GM23338 (cell line): ENCODE data around the gene PTGER2. TPM values are rescaled to one million over a fixed set of nuclear protein-coding genes. Genes with fewer than 3 reads are reported as not detected.

ENCODE experiments used
- ATAC-seq: fragments of 200-7000 bp; cut with Tn5 transposase; 3 replicates; pipeline ENCODE4 v1.9.1; 2020
- DNase-seq: peaks from one replicate; pipeline ENCODE4 v3.0.0-alpha.2; 2015; ENCODE audit warnings: low spot score
- H2AFZ ChIP-seq: fragments of 200-600 bp; sonication (generic); 2 replicates; pipeline ENCODE4 v1.8.0; 2016; ENCODE audit warnings: antibody characterized with exemption, mild to moderate bottlenecking, moderate library complexity
- H3F3A ChIP-seq: fragments of 200-600 bp; sonication (generic); replicated peaks from 2 replicates; pipeline ENCODE4 v1.8.0; 2017; ENCODE audit warnings: antibody characterized with exemption, mixed run types, low read depth
- H3K27ac ChIP-seq: fragments of 200-600 bp; sonication (generic); 2 replicates; pipeline ENCODE4 v1.6.1; 2016; ENCODE audit warnings: low read depth
- H3K27me3 ChIP-seq: fragments of 200-600 bp; sonication (generic); 2 replicates; pipeline ENCODE4 v1.8.0; 2016; ENCODE audit warnings: mild to moderate bottlenecking, mixed run types, moderate library complexity; ENCODE audit not compliant: insufficient read depth
- H3K36me3 ChIP-seq: fragments of 200-600 bp; sonication (generic); 2 replicates; pipeline ENCODE4 v1.8.0; 2016; ENCODE audit warnings: mild to moderate bottlenecking; ENCODE audit not compliant: insufficient read depth
- H3K4me1 ChIP-seq: fragments of 200-600 bp; sonication (generic); 2 replicates; pipeline ENCODE4 v1.8.0; 2016; ENCODE audit warnings: mild to moderate bottlenecking, moderate library complexity; ENCODE audit not compliant: insufficient read depth
- H3K4me2 ChIP-seq: fragments of 200-600 bp; sonication (generic); 2 replicates; pipeline ENCODE4 v1.7.1; 2017; ENCODE audit warnings: mixed run types
- H3K4me3 ChIP-seq: fragments of 200-600 bp; sonication (generic); 2 replicates; pipeline ENCODE4 v1.6.1; 2016; ENCODE audit warnings: mixed run types
- H3K79me2 ChIP-seq: fragments of 200-600 bp; sonication (generic); replicated peaks from 2 replicates; pipeline ENCODE4 v1.8.0; 2017; ENCODE audit warnings: mild to moderate bottlenecking; ENCODE audit not compliant: insufficient read depth
- H3K9me2 ChIP-seq: fragments of 200-600 bp; sonication (generic); 2 replicates; pipeline ENCODE4 v1.8.0; 2017; ENCODE audit not compliant: insufficient read depth
- H4K20me1 ChIP-seq: fragments of 200-600 bp; sonication (generic); replicated peaks from 2 replicates; pipeline ENCODE4 v1.8.0; 2017; ENCODE audit warnings: mild to moderate bottlenecking; ENCODE audit not compliant: insufficient read depth
- H3K27ac Mint-ChIP-seq: 2 replicates; pipeline ENCODE4 v1.8.0; 2020; ENCODE audit warnings: inconsistent platforms, mild to moderate bottlenecking, moderate library complexity, mixed read lengths
- H3K27me3 Mint-ChIP-seq: 3 replicates; pipeline ENCODE4 v1.8.0; 2022; ENCODE audit warnings: low read depth, mild to moderate bottlenecking, moderate library complexity, mixed read lengths, inconsistent platforms; ENCODE audit not compliant: insufficient read depth, poor library complexity
- H3K36me3 Mint-ChIP-seq: 3 replicates; pipeline ENCODE4 v1.8.0; 2021; ENCODE audit warnings: low read depth, mild to moderate bottlenecking, inconsistent platforms, moderate library complexity, mixed read lengths
- H3K4me1 Mint-ChIP-seq: 3 replicates; pipeline ENCODE4 v1.8.0; 2020; ENCODE audit warnings: mild to moderate bottlenecking, inconsistent platforms, mixed read lengths
- H3K4me3 Mint-ChIP-seq: 3 replicates; pipeline ENCODE4 v1.8.0; 2021; ENCODE audit warnings: moderate library complexity, mild to moderate bottlenecking, inconsistent platforms, mixed read lengths
- H3K9me3 Mint-ChIP-seq: 3 replicates; pipeline ENCODE4 v1.8.0; 2020; ENCODE audit warnings: moderate library complexity, mild to moderate bottlenecking, inconsistent platforms, mixed read lengths
- CREB1 ChIP-seq: fragments of 250-450 bp; sonication (Bioruptor Pico); IDR thresholded peaks from 2 replicates; pipeline ENCODE4 v1.5.0; 2020; ENCODE audit warnings: low read depth, mild to moderate bottlenecking, moderate library complexity
- CTCF ChIP-seq, 2 experiments: fragments of 200-600 bp in 1 of 2; sonication (generic) in 1 of 2; conservative IDR thresholded peaks; 2 replicates each; pipeline versions ENCODE4 v1.5.1 to v1.6.1; 2016 to 2017; ENCODE audit warnings: antibody characterized with exemption in 2 of 2, low read depth in 2 of 2, mild to moderate bottlenecking in 2 of 2, moderate library complexity in 1 of 2
- ETS1 ChIP-seq: IDR thresholded peaks from 2 replicates; pipeline ENCODE4 v1.6.1; 2016; ENCODE audit warnings: antibody characterized with exemption
- EZH2phosphoT487 ChIP-seq: fragments of 200-600 bp; sonication (generic); IDR thresholded peaks from one replicate; pipeline ENCODE4 v1.8.1; 2018; ENCODE audit warnings: antibody characterized with exemption; ENCODE audit not compliant: unreplicated experiment
- STAT1 ChIP-seq: IDR thresholded peaks from one replicate; pipeline ENCODE4 v1.6.1; 2016; ENCODE audit warnings: antibody characterized with exemption; ENCODE audit not compliant: unreplicated experiment
- ZNF114 ChIP-seq: fragments of 250-450 bp; sonication (Bioruptor Pico); IDR thresholded peaks from 2 replicates; pipeline ENCODE4 v1.5.0; 2020; ENCODE audit warnings: mild to moderate bottlenecking, moderate library complexity
- ZNF331 ChIP-seq: fragments of 250-450 bp; sonication (Bioruptor Pico); IDR thresholded peaks from 2 replicates; pipeline ENCODE4 v1.5.0; 2020; ENCODE audit warnings: low read depth, mild to moderate bottlenecking, moderate library complexity
- ZNF462 ChIP-seq: fragments of 250-450 bp; sonication (Bioruptor Pico); IDR thresholded peaks from 2 replicates; pipeline ENCODE4 v1.5.0; 2020; ENCODE audit warnings: mild to moderate bottlenecking, moderate library complexity
- long read RNA-seq: library from polyadenylated mRNA; unstranded; transcript quantifications from one replicate; pipeline ENCODE4 v2.0.0, GENCODE V29; 2020; ENCODE audit not compliant: unreplicated experiment
- polyA plus RNA-seq: library from polyadenylated mRNA; unstranded; fragments of >200 nt; fragmentation: Nextera tagmentation; extraction: Ambion mirVana; gene quantifications from 2 replicates; pipeline ENCODE4 v1.2.1, GENCODE V29; 2016
- total RNA-seq: library from RNA; depleted of rRNA; stranded (reverse); fragments of >200 nt; shearing (Covaris generic); gene quantifications from 2 replicates; pipeline ENCODE4 v1.2.3, GENCODE V29; 2014; rRNA removed

Gene PTGER2
- 1.2 and 1.3 TPM in 2 replicates for total RNA-seq
- polyA plus RNA-seq: 1.3 and 1.9 TPM in 2 replicates
- long read RNA-seq, partial matches to known transcripts: 0 of 2 reads
- long read RNA-seq, other reads (novel, unspliced or antisense): 0 of 2 reads

- TF ChIP-seq ZNF331: no peak
- no peak for TF ChIP-seq CTCF (conservative IDR thresholded peaks at IDR 0.05; ENCODE audit: low read depth in 2 of 2)
- TF ChIP-seq ZNF114 (CRISPR knock-in tag): no peak
- no peak for TF ChIP-seq STAT1
- no peak for TF ChIP-seq ETS1
- no peak for TF ChIP-seq ZNF462 (CRISPR knock-in tag)
- no peak for TF ChIP-seq EZH2phosphoT487
- TF ChIP-seq CREB1 (CRISPR knock-in tag): 0 out of 2 replicates have a peak, but pooled peaks have one; percentile 18
- Mint-ChIP-seq H3K4me1 (peaks cover 23% of the 10 kb centered on the region), H3K27ac (no peak within 1 kb of the TSS), H3K36me3 (no peaks in the 10 kb centered on the region; the same call in 2 of the 3 replicates), H3K4me3 (peak within 1 kb of the TSS; percentile 87), H3K9me3 (peaks cover 3% of the 10 kb centered on the region; the same call in 1 of the 3 replicates), H3K27me3 (peaks cover 46% of the 10 kb centered on the region)
- Histone ChIP-seq H3K9me2 (no peaks in the 10 kb centered on the region), H3K4me3 (peak within 1 kb of the TSS; percentile 71), H2AFZ (peak within 1 kb of the TSS; percentile 100), H3F3A (no peaks in the 10 kb centered on the region; the same call in 1 of the 2 replicates), H3K27ac (no peak within 1 kb of the TSS), H4K20me1 (no peaks in the 10 kb centered on the region; the same call in 1 of the 2 replicates), H3K36me3 (no peaks in the 10 kb centered on the region), H3K4me1 (peaks cover 26% of the 10 kb centered on the region), H3K27me3 (peaks cover 64% of the 10 kb centered on the region), H3K4me2 (peak within 1 kb of the TSS; percentile 93), H3K79me2 (no peaks in the 10 kb centered on the region)
- DNase-seq (peak; percentile 70), ATAC-seq (peak; percentile 86)
Measured at GRCh38 chr14:52313903-52314594, at the start of gene PTGER2. PTGER2 (plus strand) TSS chr14:52314312; CDS start chr14:52314549, 237 bp downstream.
